22Rv1 (cell line): ENCODE results near the gene PTPRQ.

Experiments used
- H3K27ac ChIP-seq: fragments of 450-650 bp; 2 replicates; pipeline ENCODE4 v1.5.1; 2017
- ZFX ChIP-seq: fragments of 450-650 bp; IDR thresholded peaks from 2 replicates; pipeline ENCODE4 v1.6.1; 2017; ENCODE audit warnings: antibody characterized with exemption, borderline replicate concordance
- TF ChIP-seq, protein P1 (sequence below): fragments of 450-650 bp; IDR thresholded peaks from 2 replicates; pipeline ENCODE4 v1.5.1; 2017; ENCODE audit warnings: mild to moderate bottlenecking

Gene PTPRQ

DNA sequence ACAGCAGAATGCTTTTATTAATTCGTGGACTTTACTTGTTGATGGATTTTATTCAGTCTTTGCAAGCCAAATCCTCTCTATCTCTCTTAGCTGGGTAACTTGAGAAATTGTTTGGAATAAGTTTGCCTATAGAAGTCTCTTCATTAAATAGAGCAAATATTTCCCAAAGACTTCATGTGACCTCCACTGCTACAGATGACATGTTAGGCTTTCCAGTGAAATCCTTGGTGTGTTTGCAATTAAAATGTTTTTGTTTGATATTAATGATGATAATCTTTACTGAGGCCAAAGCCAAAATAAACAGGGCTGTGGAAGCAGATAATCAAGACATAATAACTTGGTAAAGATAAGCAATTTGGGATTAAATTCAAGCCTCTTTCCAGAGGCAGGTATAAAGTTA is 267.8 kb downstream of the PTPRQ start:
- peak overlapping the region; percentile 45 for H3K27ac ChIP-seq
- no peak for TF ChIP-seq ZFX
- TF ChIP-seq, protein P1, sequence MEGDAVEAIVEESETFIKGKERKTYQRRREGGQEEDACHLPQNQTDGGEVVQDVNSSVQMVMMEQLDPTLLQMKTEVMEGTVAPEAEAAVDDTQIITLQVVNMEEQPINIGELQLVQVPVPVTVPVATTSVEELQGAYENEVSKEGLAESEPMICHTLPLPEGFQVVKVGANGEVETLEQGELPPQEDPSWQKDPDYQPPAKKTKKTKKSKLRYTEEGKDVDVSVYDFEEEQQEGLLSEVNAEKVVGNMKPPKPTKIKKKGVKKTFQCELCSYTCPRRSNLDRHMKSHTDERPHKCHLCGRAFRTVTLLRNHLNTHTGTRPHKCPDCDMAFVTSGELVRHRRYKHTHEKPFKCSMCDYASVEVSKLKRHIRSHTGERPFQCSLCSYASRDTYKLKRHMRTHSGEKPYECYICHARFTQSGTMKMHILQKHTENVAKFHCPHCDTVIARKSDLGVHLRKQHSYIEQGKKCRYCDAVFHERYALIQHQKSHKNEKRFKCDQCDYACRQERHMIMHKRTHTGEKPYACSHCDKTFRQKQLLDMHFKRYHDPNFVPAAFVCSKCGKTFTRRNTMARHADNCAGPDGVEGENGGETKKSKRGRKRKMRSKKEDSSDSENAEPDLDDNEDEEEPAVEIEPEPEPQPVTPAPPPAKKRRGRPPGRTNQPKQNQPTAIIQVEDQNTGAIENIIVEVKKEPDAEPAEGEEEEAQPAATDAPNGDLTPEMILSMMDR, result no peak

DNA sequence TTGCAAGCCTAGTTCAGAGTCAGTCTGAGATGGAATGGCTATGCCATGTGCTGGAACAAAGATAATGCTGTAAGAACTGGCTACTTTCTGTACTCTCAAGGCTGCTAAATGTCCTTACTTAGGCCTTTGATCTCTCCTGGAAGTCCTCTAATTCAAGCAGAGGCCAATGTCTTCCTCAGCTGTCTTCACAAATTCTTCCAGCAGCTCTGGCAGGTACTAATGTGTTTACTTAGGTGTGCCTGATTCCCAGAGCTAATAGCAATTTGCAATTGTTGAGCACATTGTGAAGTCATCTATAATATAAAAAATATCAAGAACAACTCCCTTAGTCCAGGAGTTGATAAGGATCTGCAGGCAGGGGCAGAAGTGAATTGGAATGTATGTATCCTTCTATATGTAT is 268.8 kb downstream of the PTPRQ start:
- TF ChIP-seq ZFX, result no peak
- TF ChIP-seq, protein P1, result no peak
- peak overlapping the region; percentile 45 for H3K27ac ChIP-seq

DNA sequence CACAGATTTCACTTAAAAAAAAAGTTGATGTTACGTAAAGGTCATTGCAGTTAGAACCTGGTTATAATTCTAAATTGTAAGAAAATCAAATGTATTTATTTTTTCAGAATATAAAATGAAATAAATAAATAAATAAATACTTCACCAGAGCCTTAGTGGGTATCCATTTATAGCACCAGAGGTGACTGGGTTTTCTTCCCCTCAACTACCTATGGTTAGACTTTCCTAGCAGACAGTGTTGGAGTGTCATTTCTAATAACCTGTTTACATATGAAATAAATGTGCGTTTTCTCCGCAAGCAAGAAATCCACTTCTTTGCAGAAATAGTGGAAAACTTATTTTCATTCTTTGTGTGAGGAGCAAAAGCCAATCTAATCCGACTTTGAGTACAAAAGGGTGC is 269.4 kb downstream of the PTPRQ start:
- no peak overlapping the region for H3K27ac ChIP-seq
- TF ChIP-seq, protein P1, result no peak
- no peak for TF ChIP-seq ZFX

DNA sequence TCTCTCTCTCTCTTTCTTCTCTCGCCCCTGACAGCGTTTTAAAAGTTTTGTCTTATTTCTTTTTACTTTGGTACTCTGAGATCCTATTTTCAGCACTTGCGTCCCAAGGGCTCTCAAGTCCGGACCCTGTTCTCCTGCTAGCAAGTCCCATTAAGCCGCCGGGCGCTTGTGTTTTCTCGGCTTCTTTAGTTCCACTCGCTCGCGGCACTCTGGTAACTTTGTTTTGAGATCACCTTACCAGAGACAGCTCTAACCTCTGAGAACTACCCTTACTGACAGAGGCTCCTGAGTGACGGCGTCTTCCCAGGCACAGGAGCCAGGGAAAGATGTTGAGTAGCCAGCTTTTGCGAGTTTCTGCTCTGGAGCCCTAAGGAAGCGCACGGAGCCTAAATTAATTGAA is 270.0 kb downstream of the PTPRQ start:
- H3K27ac ChIP-seq, result no peak overlapping the region

DNA sequence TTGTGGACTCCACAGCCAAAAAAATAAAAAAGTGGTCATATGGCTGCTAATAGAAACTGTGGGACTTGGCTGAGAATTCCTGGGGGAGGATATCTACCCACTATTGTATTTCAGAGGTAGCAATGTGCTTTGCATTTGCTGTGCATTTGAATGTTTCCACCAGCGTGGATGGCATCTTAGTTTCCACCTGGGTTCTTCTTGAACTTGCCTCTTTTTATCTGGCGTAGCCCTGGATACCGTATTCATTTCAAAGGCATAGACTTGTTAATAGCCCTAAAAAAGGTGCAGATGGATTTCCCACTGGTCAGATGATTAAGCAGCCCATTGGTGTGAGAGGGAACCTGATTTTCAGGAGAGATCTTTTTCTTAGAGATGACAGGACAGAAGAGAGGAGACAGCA is 270.8 kb downstream of the PTPRQ start:
- H3K27ac ChIP-seq, result no peak overlapping the region
- TF ChIP-seq, protein P1, result no peak
- TF ChIP-seq ZFX, result no peak

More for the DNA sequence above, 270.0 kb downstream of the PTPRQ start:
- no peak for TF ChIP-seq ZFX
- TF ChIP-seq, protein P1, result no peak

DNA sequence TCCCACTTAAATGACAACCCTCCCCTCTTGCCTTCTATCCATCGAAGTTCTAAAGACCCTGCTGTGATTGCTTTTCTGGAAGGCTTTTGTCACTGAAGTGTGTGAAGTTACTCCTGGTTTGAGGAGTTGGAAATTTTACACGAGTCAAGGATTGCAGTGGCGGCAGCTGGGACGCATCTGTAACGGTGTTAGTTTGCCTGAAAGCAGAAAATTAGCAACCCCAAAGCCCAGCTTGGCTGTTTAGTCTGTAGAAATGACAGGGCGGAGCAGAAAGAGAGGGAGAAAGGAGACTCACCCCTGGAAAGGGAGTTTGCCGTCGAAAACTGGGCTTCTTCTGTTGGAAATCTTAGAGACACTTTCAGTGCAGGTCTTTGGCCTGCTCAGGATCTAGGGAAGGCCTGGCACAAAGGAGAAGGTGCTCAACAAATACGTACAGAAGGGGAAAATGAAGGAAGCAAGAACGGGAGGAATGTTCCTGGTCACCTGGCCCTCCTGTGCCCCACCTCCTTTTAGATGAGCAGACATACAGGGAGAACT is 271.7 kb downstream of the PTPRQ start:
- TF ChIP-seq ZFX, result no peak
- TF ChIP-seq, protein P1, result no peak
- H3K27ac ChIP-seq, result no peak overlapping the region

DNA sequence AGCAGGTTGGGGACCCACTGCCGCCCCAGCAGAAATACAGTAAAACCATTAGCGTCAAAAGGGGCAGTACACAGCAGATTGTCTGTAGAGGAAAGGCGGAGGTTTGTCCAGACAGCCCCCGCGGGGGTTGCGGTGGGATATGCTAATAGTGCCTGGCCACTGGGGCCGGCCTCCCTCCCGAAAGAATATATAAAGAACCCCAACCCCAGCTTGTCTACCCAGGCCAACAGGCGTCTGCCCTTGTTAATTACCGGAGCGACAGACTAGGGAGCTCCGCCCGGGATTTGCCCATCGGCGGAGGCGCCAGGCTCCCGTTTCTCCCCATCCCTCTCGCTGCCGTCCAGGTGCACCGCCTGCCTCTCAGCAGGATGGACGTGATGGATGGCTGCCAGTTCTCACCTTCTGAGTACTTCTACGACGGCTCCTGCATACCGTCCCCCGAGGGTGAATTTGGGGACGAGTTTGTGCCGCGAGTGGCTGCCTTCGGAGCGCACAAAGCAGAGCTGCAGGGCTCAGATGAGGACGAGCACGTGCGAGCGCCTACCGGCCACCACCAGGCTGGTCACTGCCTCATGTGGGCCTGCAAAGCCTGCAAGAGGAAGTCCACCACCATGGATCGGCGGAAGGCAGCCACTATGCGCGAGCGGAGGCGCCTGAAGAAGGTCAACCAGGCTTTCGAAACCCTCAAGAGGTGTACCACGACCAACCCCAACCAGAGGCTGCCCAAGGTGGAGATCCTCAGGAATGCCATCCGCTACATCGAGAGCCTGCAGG is 272.8 kb downstream of the PTPRQ start, which contains the start of gene MYF5:
MYF5 (plus strand) TSS at position 217 of the 774 bp plus-strand sequence; CDS start at position 369, 152 bp downstream.
- TF ChIP-seq ZFX, result no peak
- TF ChIP-seq, protein P1, result no peak
- no peak within 1 kb of the TSS for H3K27ac ChIP-seq
